ENCODE results near the gene AGBL1. TPM values are rescaled to one million over a fixed set of nuclear protein-coding genes. Genes with fewer than 3 reads are reported as not detected.
A peak's percentile ranks its signal among the peaks of the same experiment; 100 is the strongest.

AGBL1 gene
- total and polyA plus RNA-seq, 4 donors, result 0.08 to 147 (median 4.7) TPM

GRCh38 chr15:86178845-86179244 is 99.2 kb downstream of the AGBL1 start:
- 57 to 60% methylated on average over 2 of the region's 2 CpGs for WGBS, 2 donors
- ATAC-seq (ENCODE audit: insufficient read depth, low FRiP score) (no peak), DNase-seq (no peak)
- Histone ChIP-seq H3K27ac (ENCODE audit: low read depth in 1 of 2, low read length in 1 of 2) (no peak overlapping the region), H3K4me3 (no peak overlapping the region), H3K36me3 (ENCODE audit: control insufficient read depth in 4 of 4, insufficient read depth in 4 of 4, low read length in 4 of 4) (no peaks in the 10 kb centered on the region), H3K27me3 (ENCODE audit: control insufficient read depth in 3 of 3, insufficient read depth in 3 of 3, low read length in 2 of 3) (no peaks in the 10 kb centered on the region), H3K9ac (ENCODE audit: insufficient read depth in 1 of 2, low read length in 2 of 2) (no peak overlapping the region), H3K9me3 (ENCODE audit: control insufficient read depth in 4 of 4, insufficient read depth in 3 of 4, low read length in 3 of 4) (peaks cover 0 to 3% (median 0%) of the 10 kb centered on the region in 4 donors), H3K4me1 (ENCODE audit: control insufficient read depth in 5 of 5, insufficient read depth in 5 of 5, low read length in 5 of 5) (peaks cover 0 to 8% (median 0%) of the 10 kb centered on the region in 5 donors)
- TF ChIP-seq, protein P1, sequence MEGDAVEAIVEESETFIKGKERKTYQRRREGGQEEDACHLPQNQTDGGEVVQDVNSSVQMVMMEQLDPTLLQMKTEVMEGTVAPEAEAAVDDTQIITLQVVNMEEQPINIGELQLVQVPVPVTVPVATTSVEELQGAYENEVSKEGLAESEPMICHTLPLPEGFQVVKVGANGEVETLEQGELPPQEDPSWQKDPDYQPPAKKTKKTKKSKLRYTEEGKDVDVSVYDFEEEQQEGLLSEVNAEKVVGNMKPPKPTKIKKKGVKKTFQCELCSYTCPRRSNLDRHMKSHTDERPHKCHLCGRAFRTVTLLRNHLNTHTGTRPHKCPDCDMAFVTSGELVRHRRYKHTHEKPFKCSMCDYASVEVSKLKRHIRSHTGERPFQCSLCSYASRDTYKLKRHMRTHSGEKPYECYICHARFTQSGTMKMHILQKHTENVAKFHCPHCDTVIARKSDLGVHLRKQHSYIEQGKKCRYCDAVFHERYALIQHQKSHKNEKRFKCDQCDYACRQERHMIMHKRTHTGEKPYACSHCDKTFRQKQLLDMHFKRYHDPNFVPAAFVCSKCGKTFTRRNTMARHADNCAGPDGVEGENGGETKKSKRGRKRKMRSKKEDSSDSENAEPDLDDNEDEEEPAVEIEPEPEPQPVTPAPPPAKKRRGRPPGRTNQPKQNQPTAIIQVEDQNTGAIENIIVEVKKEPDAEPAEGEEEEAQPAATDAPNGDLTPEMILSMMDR (IDR thresholded peaks at IDR 0.05; ENCODE audit: control extremely low read depth, extremely low read depth), result no peak

DNA sequence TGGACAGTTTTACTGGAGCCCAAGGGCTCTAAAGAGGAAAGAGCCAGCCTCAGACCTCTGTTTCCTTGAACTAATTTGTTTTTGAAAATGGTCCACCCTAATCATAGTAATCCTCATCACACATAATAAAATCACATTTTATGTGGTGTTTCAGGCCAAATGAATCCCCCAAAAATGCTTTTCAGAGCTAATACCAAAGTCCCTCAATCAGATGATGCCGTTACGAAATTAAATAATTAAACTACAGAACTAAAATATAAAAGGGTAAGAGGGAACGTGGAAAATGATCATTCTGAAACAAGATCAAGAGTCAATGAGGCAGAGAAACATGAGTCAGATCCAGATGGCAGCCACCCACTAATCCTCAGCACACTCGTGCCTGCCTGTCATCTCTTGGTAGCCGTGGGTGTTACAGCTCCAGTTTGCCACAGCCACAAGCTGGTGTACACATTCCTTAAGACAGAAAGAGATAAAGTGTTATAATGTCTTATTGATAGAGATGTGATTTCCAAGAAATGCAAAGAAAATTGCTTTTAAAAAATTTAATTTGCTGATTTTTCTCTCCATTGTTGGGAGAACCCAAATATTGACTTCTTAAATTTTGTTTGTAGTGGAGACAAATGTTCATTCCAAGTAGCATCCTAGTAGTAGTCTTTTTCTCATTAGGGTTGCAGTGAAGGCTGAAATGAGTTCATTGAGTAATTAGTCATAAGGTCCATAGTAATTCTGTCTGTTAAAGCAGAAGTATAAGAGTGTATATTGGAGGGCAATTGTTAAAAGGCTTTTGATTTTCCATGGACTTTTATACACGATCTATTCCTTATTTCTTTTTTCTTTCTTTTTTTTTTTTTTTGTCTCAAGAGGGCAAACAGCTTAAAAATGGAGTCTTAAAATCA is 104.2 kb downstream of the AGBL1 start:
- Histone ChIP-seq H3K27ac (ENCODE audit: low read depth in 1 of 2, low read length in 1 of 2) (no peak overlapping the region), H3K36me3 (ENCODE audit: control insufficient read depth in 4 of 4, insufficient read depth in 4 of 4, low read length in 4 of 4) (no peaks in the 10 kb centered on the region), H3K27me3 (ENCODE audit: control insufficient read depth in 3 of 3, insufficient read depth in 3 of 3, low read length in 2 of 3) (no peaks in the 10 kb centered on the region), H3K9ac (ENCODE audit: insufficient read depth in 1 of 2, low read length in 2 of 2) (no peak overlapping the region), H3K4me1 (ENCODE audit: control insufficient read depth in 5 of 5, insufficient read depth in 5 of 5, low read length in 5 of 5) (peaks cover 0 to 17% (median 0%) of the 10 kb centered on the region in 5 donors), H3K9me3 (ENCODE audit: control insufficient read depth in 4 of 4, insufficient read depth in 3 of 4, low read length in 3 of 4) (no peaks in the 10 kb centered on the region), H3K4me3 (no peak overlapping the region)
- TF ChIP-seq, protein P1 (IDR thresholded peaks at IDR 0.05; ENCODE audit: control extremely low read depth, extremely low read depth), result no peak
- DNase-seq (peak; percentile 28 to 72 (median 57)), ATAC-seq (ENCODE audit: insufficient read depth, low FRiP score) (no peak)
- WGBS, 2 donors, result 69 to 78% methylated on average over 6 of the region's 6 CpGs

- Histone ChIP-seq H3K4me3 (no peak overlapping the region), H3K9me3 (ENCODE audit: control insufficient read depth in 4 of 4, insufficient read depth in 3 of 4, low read length in 3 of 4) (no peaks in the 10 kb centered on the region), H3K36me3 (ENCODE audit: control insufficient read depth in 4 of 4, insufficient read depth in 4 of 4, low read length in 4 of 4) (no peaks in the 10 kb centered on the region), H3K27me3 (ENCODE audit: control insufficient read depth in 3 of 3, insufficient read depth in 3 of 3, low read length in 2 of 3) (peaks cover 0 to 3% (median 3%) of the 10 kb centered on the region in 3 donors), H3K27ac (ENCODE audit: low read depth in 1 of 2, low read length in 1 of 2) (no peak overlapping the region), H3K4me1 (ENCODE audit: control insufficient read depth in 5 of 5, insufficient read depth in 5 of 5, low read length in 5 of 5) (peaks cover 0 to 14% (median 4%) of the 10 kb centered on the region in 5 donors), H3K9ac (ENCODE audit: insufficient read depth in 1 of 2, low read length in 2 of 2) (no peak overlapping the region)
- DNase-seq (peak; percentile 64 to 93 (median 77)), ATAC-seq (ENCODE audit: insufficient read depth, low FRiP score) (no peak)
- TF ChIP-seq, protein P1 (IDR thresholded peaks at IDR 0.05; ENCODE audit: control extremely low read depth, extremely low read depth), result no peak
- 66 to 68% methylated on average over 11 of the region's 11 CpGs for WGBS, 2 donors
Measured at GRCh38 chr15:86193716-86194380, 114.2 kb downstream of the AGBL1 start.
